Measurements from ENCODE around the gene DET1.

DET1 gene

DNA sequence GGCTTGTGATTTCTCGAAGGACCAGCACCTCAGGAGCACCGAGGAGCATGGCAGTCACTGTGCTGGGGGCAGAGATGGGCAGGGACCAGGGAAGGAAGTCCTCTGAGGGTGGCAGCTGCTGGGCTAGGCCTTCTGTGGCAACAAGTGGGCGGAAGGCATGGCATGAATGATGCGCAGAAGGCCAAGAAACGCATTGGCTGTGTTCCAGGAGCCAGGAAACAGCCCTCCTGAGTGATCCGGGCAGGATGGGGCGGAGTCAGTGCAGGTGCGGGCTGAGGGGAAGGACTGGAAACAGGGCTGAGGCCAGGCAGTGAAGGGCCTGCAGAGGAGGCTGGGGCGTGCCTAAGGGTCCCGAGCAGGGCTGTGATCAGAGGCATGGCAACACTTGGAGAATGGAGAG is 55.3 kb downstream of the DET1 start:
- H3K79me2 ChIP-seq (ENCODE audit: control insufficient read depth, insufficient read depth, low read length) = no peaks in the 10 kb centered on the region
- no peak overlapping the region for H4K5ac ChIP-seq (ENCODE audit: low read length)
- no peak overlapping the region for H3K18ac ChIP-seq (ENCODE audit: low read length)
- no peak overlapping the region for H3K4ac ChIP-seq (ENCODE audit: low read depth, low read length)
- no peak overlapping the region for H3K27ac ChIP-seq (ENCODE audit: low read depth, low read length)
- no peaks in the 10 kb centered on the region for H3K27me3 ChIP-seq (ENCODE audit: insufficient read depth, low read length, poor library complexity)
- no peak overlapping the region for H3K4me2 ChIP-seq (ENCODE audit: low read length)
- no peak for DNase-seq
- H4K8ac ChIP-seq (ENCODE audit: low read depth, low read length) = no peak overlapping the region
- H3K23ac ChIP-seq (ENCODE audit: low read length) = no peak overlapping the region
- H2AK5ac ChIP-seq (ENCODE audit: low read length) = no peak overlapping the region
- H2BK120ac ChIP-seq (ENCODE audit: low read depth, low read length) = no peak overlapping the region
- H2BK5ac ChIP-seq (ENCODE audit: low read length) = no peak overlapping the region
- H3K9ac ChIP-seq (ENCODE audit: low read length) = no peak overlapping the region
- no peak overlapping the region for H3K4me3 ChIP-seq (ENCODE audit: low read length)
- H3K56ac ChIP-seq (ENCODE audit: low read length) = no peak overlapping the region
- no CpG with 5 or more reads among the region's 10 CpGs for WGBS (ENCODE audit: extremely low coverage, insufficient coverage, low lambda C conversion rate)
- H3K36me3 ChIP-seq (ENCODE audit: control insufficient read depth, insufficient read depth, low read length) = no peaks in the 10 kb centered on the region
- no peak overlapping the region for H2BK15ac ChIP-seq (replicated peaks; ENCODE audit: low read depth)
- H3K4me1 ChIP-seq (ENCODE audit: control insufficient read depth, low read depth, low read length) = peaks cover 5% of the 10 kb centered on the region
- H3K79me1 ChIP-seq (ENCODE audit: low read length) = no peaks in the 10 kb centered on the region

DNA sequence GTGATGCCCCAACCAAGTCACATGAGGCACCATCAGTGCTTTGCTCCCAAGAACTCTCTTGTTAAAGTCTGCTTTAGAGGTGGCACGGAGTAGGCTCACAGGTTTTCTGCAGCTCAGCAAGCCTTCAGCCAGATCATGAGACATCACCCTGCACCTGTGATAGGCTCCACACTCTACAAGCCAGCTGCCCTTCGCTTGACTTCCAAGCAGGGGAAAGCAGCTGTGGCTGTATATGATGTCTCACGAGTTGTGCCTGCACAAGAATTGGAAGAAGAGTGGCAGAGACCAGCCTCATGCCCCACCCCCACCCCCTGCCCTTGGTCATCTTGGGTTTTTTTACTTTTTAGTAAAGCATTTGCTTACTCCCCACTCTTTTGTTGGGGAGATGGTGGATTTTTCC is 56.4 kb downstream of the DET1 start:
- no peaks in the 10 kb centered on the region for H3K79me1 ChIP-seq (ENCODE audit: low read length)
- H3K4ac ChIP-seq (ENCODE audit: low read depth, low read length) = no peak overlapping the region
- no peak overlapping the region for H2BK5ac ChIP-seq (ENCODE audit: low read length)
- H3K4me1 ChIP-seq (ENCODE audit: control insufficient read depth, low read depth, low read length) = peaks cover 2% of the 10 kb centered on the region
- H3K9ac ChIP-seq (ENCODE audit: low read length) = no peak overlapping the region
- no peak overlapping the region for H4K5ac ChIP-seq (ENCODE audit: low read length)
- no CpG with 5 or more reads among the region's 3 CpGs for WGBS (ENCODE audit: extremely low coverage, insufficient coverage, low lambda C conversion rate)
- no peak overlapping the region for H3K4me2 ChIP-seq (ENCODE audit: low read length)
- H2BK15ac ChIP-seq (replicated peaks; ENCODE audit: low read depth) = no peak overlapping the region
- no peaks in the 10 kb centered on the region for H3K79me2 ChIP-seq (ENCODE audit: control insufficient read depth, insufficient read depth, low read length)
- no peak overlapping the region for H3K18ac ChIP-seq (ENCODE audit: low read length)
- no peak overlapping the region for H3K23ac ChIP-seq (ENCODE audit: low read length)
- H3K36me3 ChIP-seq (ENCODE audit: control insufficient read depth, insufficient read depth, low read length) = no peaks in the 10 kb centered on the region
- no peak for DNase-seq
- no peak overlapping the region for H3K27ac ChIP-seq (ENCODE audit: low read depth, low read length)
- H3K4me3 ChIP-seq (ENCODE audit: low read length) = no peak overlapping the region
- no peak overlapping the region for H4K8ac ChIP-seq (ENCODE audit: low read depth, low read length)
- no peaks in the 10 kb centered on the region for H3K27me3 ChIP-seq (ENCODE audit: insufficient read depth, low read length, poor library complexity)
- peak overlapping the region; percentile 9 for H3K56ac ChIP-seq (ENCODE audit: low read length)
- no peak overlapping the region for H2BK120ac ChIP-seq (ENCODE audit: low read depth, low read length)
- H2AK5ac ChIP-seq (ENCODE audit: low read length) = peak overlapping the region; percentile 68

DNA sequence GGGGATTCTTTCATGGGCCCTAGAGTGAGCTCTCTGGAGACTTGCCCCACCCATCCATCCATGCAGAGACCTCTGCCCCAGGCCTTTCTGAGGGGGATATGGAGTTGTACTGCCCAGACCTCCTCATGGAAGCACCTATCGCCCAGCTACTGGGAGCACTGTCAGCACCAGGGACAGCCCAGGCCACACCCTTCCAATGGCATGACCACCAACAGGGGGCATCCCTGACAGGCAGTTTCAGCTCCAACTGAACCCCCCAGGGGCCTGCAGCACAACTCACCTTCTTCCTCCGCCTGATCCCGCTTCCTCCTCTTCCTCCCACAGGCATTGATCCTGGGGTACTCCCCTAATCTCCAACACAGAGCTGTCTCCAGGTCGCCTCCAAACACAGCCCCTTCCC is 57.2 kb downstream of the DET1 start:
- Histone ChIP-seq H3K4me1 (ENCODE audit: control insufficient read depth, low read depth, low read length) (peaks cover 2% of the 10 kb centered on the region), H3K9ac (ENCODE audit: low read length) (no peak overlapping the region), H2BK5ac (ENCODE audit: low read length) (no peak overlapping the region), H3K23ac (ENCODE audit: low read length) (no peak overlapping the region), H3K18ac (ENCODE audit: low read length) (no peak overlapping the region), H2BK15ac (replicated peaks; ENCODE audit: low read depth) (no peak overlapping the region), H3K27me3 (ENCODE audit: insufficient read depth, low read length, poor library complexity) (no peaks in the 10 kb centered on the region), H3K27ac (ENCODE audit: low read depth, low read length) (no peak overlapping the region), H2BK120ac (ENCODE audit: low read depth, low read length) (no peak overlapping the region), H3K79me1 (ENCODE audit: low read length) (no peaks in the 10 kb centered on the region), H3K36me3 (ENCODE audit: control insufficient read depth, insufficient read depth, low read length) (no peaks in the 10 kb centered on the region), H2AK5ac (ENCODE audit: low read length) (no peak overlapping the region), H4K5ac (ENCODE audit: low read length) (no peak overlapping the region), H3K4me3 (ENCODE audit: low read length) (no peak overlapping the region), H3K4me2 (ENCODE audit: low read length) (no peak overlapping the region), H4K8ac (ENCODE audit: low read depth, low read length) (no peak overlapping the region), H3K4ac (ENCODE audit: low read depth, low read length) (no peak overlapping the region), H3K56ac (ENCODE audit: low read length) (peak overlapping the region; percentile 9), H3K79me2 (ENCODE audit: control insufficient read depth, insufficient read depth, low read length) (no peaks in the 10 kb centered on the region)
- DNase-seq = peak; percentile 46
- WGBS (ENCODE audit: extremely low coverage, insufficient coverage, low lambda C conversion rate) = no CpG with 5 or more reads among the region's 4 CpGs

DNA sequence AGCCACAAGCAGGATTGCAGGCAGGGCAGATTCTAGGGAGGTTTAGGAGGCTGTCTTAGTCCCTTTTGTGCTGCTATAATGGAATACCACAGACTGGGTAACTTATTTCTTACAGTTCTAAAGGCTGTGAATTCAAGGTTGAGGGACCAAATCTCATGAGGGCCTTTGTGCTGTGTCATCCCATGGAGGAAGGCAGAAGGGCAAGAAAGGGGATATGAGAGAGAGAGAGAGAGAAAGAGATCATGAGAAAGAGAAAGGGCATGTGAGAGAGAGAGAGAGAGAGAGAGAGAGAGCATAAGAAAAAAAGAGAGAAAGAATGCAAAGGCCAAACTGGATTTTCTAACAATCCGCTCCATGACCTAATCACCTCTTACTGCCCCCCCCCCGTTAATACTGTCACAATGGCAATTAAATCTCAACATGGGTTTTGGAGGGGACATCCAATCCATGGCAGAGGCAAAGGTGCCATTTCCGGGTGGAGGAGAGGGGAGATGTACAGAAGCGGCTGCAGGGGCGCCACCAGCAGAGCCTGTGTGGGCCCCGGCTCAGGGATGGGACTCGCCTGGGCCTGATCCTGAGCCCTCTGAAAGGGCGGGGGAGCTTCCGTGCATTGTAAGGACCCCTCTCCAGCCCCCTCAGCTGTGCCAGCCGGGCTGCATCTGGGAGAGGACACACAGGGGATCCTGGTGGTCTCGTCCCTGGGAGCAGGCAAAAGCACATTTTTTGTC is 58.5 kb downstream of the DET1 start:
- peak overlapping the region; percentile 22 for H3K18ac ChIP-seq (ENCODE audit: low read length)
- no peak overlapping the region for H3K4ac ChIP-seq (ENCODE audit: low read depth, low read length)
- peaks cover 2% of the 10 kb centered on the region for H3K4me1 ChIP-seq (ENCODE audit: control insufficient read depth, low read depth, low read length)
- no peak overlapping the region for H4K5ac ChIP-seq (ENCODE audit: low read length)
- WGBS (ENCODE audit: extremely low coverage, insufficient coverage, low lambda C conversion rate) = no CpG with 5 or more reads among the region's 11 CpGs
- H4K8ac ChIP-seq (ENCODE audit: low read depth, low read length) = no peak overlapping the region
- no peak overlapping the region for H3K4me2 ChIP-seq (ENCODE audit: low read length)
- H3K4me3 ChIP-seq (ENCODE audit: low read length) = no peak overlapping the region
- H3K36me3 ChIP-seq (ENCODE audit: control insufficient read depth, insufficient read depth, low read length) = no peaks in the 10 kb centered on the region
- H3K79me1 ChIP-seq (ENCODE audit: low read length) = no peaks in the 10 kb centered on the region
- peak overlapping the region; percentile 51 for H3K56ac ChIP-seq (ENCODE audit: low read length)
- no peak overlapping the region for H2AK5ac ChIP-seq (ENCODE audit: low read length)
- no peak overlapping the region for H2BK15ac ChIP-seq (replicated peaks; ENCODE audit: low read depth)
- no peak for DNase-seq
- H3K27ac ChIP-seq (ENCODE audit: low read depth, low read length) = no peak overlapping the region
- no peak overlapping the region for H3K23ac ChIP-seq (ENCODE audit: low read length)
- H2BK5ac ChIP-seq (ENCODE audit: low read length) = peak overlapping the region; percentile 37
- H2BK120ac ChIP-seq (ENCODE audit: low read depth, low read length) = peak overlapping the region; percentile 39
- no peaks in the 10 kb centered on the region for H3K79me2 ChIP-seq (ENCODE audit: control insufficient read depth, insufficient read depth, low read length)
- no peaks in the 10 kb centered on the region for H3K27me3 ChIP-seq (ENCODE audit: insufficient read depth, low read length, poor library complexity)
- peak overlapping the region; percentile 10 for H3K9ac ChIP-seq (ENCODE audit: low read length)

DNA sequence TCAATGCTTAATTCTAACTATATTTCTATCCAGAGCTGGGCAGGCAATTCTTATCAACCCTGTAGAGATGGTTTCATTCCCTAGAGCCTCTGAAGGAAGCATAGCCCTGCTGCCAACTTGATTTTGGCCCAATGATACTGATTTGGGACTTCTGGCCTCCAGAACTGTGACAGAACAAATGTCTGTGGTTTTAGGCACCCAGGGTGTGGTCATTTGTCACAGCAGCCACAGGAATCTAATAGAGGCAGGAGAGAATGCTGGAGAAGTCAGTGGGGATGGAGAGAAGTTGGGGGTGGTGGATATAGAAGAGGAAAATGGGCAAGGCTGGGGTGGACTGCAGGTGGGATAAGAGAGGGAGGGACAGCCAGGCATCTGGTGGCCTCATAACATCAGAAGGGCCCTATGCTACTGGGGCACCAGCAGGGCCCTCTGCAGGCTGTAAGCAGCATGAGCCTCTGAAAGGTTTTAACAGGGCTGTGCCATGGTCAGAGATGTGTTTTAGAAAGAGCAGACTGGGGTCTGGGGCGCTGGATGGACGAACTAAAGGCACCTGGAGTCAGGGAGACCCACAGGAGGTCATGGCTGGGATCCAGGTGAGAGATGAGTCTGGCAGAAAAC is 59.2 kb downstream of the DET1 start:
- H2BK5ac ChIP-seq (ENCODE audit: low read length) = peak overlapping the region; percentile 37
- no peak overlapping the region for H3K18ac ChIP-seq (ENCODE audit: low read length)
- peaks cover 2% of the 10 kb centered on the region for H3K4me1 ChIP-seq (ENCODE audit: control insufficient read depth, low read depth, low read length)
- no peak overlapping the region for H3K27ac ChIP-seq (ENCODE audit: low read depth, low read length)
- no peak overlapping the region for H2BK120ac ChIP-seq (ENCODE audit: low read depth, low read length)
- no peaks in the 10 kb centered on the region for H3K79me2 ChIP-seq (ENCODE audit: control insufficient read depth, insufficient read depth, low read length)
- H4K5ac ChIP-seq (ENCODE audit: low read length) = no peak overlapping the region
- no peaks in the 10 kb centered on the region for H3K36me3 ChIP-seq (ENCODE audit: control insufficient read depth, insufficient read depth, low read length)
- H3K4ac ChIP-seq (ENCODE audit: low read depth, low read length) = no peak overlapping the region
- H3K27me3 ChIP-seq (ENCODE audit: insufficient read depth, low read length, poor library complexity) = no peaks in the 10 kb centered on the region
- H3K4me2 ChIP-seq (ENCODE audit: low read length) = no peak overlapping the region
- no peak overlapping the region for H2BK15ac ChIP-seq (replicated peaks; ENCODE audit: low read depth)
- peak overlapping the region; percentile 51 for H3K56ac ChIP-seq (ENCODE audit: low read length)
- no peak overlapping the region for H3K4me3 ChIP-seq (ENCODE audit: low read length)
- H3K9ac ChIP-seq (ENCODE audit: low read length) = peak overlapping the region; percentile 10
- H4K8ac ChIP-seq (ENCODE audit: low read depth, low read length) = no peak overlapping the region
- WGBS (ENCODE audit: extremely low coverage, insufficient coverage, low lambda C conversion rate) = no CpG with 5 or more reads among the region's 2 CpGs
- no peak overlapping the region for H2AK5ac ChIP-seq (ENCODE audit: low read length)
- DNase-seq = peak; percentile 38
- no peak overlapping the region for H3K23ac ChIP-seq (ENCODE audit: low read length)
- H3K79me1 ChIP-seq (ENCODE audit: low read length) = no peaks in the 10 kb centered on the region
